ENCODE measurements around the gene TOX3.

The TOX3 gene

DNA sequence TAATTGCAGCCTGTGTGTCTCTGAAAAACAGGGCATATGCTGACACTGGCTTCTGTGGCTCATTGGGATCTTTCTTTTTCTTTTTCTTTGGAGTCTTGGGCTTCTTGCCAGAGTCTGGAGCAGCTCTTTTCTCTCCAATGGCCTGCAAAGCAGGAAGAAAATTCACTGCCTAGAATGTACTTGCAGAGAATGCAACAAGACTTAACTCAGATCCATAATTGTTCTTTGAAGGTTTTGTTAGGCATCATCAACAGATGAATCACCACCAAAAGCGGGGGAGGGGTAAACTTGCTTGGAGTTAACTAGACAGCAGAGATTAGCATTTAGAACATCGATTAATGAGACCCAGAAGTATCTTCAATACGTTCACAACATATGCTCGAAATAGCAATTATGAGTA, 100.9 kb downstream of the TOX3 start:
- DNase-seq = no peak

DNA sequence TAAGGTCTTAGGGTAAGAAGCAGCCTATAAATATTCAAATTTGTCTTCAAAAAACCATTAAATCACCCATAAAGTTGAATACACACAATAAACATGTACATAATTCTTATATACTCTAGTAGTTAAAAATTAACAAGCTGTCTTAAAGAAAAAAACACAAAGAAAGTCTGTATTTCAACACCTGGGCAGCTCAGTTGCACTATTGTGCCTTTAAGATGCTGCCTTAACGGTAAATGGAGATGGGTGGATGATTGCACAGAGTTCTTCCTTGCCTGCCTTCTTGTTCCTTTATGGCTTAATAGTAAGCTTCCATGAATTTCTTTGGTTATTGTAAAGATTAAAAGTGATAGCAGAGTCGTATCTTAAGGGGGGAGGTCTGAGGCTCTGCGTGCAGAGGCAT, 105.1 kb downstream of the TOX3 start:
- DNase-seq = no peak

DNA sequence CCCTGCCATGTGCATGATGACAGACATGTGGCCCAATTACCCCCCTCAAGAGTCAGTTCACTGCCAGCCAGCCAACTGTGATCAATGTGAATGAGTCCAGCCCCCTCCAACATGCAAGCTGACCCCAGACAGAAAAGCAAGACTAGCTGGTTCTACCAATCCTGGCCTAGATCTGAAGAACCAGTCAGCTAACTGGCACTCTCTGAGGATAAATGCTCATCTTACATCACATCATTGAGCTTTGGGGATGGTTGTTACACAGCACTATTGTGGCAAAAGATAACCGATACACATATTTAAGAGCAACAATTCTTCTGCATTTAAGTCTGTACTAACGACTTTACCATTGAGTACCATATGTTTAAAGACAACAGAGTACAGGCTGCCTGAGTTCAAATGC, 106.7 kb downstream of the TOX3 start:
- DNase-seq = no peak

DNA sequence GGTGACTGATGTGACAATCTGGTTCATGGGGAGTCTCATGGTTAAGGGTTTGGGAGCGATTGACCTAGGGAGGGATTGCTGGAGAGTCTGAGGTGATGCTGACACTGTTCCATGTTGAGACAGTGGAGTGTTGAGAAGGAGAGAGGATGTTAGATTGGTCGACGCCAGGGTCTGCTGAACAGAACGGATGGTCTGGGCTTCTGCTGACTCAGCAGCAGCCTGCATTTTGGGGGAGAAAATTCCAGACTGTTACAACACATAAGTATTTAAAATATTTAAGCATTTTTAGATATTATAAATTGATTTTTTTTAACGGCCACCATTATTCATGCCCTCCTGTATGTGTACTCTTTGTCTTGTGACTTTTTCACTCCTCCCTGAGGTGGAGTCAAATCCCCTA, 107.2 kb downstream of the TOX3 start:
- no peak for DNase-seq

DNA sequence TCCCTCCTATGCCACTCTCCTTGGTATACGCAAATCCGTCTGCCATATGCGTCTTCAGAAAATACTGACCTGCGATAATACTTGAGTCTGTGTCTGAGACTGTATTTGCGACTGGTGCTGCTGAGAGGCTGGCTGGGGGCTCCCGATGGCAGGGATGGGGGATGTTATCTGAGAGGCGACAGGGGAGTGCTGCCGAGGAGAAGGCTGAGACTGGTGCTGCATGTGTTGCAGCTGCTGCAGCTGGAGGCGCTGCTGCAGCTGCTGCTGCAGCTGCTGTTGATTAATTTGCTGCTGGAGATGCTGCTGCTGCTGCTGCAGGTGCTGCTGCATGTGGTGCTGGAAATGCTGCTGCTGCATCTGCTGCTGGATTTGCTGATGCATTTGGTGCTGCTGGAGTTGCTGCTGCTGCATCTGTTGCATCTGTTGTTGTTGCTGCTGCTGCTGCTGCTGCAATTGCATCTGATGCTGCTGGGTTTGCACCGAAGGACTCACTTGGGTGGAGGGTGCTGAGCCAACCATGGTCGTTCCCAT, 107.7 kb downstream of the TOX3 start:
- DNase-seq = no peak

DNA sequence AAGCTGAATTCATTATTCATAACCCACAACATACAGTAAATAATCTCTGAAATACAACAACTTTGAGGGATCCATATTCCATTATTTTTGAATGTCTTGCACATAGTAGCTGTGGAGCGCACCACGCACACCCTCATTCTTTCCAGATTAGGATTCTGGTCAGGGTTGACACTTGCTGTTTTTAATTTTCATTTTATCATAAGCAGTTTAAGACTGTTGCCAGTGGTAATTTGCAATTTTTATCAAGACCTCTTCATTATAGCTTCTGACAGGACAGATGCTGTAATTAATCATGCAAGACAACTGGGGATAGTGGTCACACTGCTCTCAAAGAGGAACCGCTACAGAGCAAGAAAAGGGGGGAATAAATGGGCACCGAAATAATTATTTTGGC, 109.7 kb downstream of the TOX3 start:
- DNase-seq = no peak

DNA sequence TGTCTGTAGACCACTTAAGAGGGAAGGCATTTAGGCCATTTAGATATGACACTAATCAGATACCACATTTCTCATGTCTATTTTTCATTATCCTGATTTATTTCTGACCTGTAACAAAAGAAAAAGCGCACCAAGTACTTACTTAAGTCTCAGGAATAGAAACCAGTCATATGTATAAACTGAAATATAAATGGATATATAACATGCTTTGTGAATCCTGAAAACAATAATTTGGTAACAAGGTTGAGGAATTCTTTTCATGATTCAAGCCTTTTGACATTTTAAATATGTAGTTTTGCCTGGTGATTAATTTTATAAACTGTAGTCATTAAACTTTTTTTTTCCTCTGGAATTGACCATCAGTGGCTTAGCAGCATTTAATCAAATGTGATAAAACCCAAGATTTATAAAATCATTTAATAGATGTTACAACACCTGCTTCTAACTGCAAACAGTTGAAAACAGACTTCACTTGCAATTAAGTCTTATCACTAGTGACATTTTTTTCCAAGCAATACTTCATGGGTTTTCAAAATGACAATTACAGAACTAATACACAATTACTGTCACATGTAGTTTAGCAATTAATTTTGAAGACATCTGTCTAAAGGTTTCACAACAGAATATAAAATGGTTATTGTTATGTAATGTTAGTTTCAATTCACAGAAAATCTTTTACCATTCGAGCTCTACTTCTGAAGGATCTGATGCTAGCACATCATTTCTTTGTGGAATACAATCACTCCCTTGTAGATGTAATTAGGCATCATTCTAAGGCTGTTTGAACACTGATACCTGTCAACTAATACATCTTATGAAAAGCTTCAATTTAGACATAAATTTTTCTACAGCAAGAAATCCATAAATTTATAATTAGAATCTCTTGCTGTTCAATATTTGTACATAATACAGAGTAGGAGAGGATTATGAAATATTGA, 110.3 kb downstream of the TOX3 start:
- no peak for DNase-seq

DNA sequence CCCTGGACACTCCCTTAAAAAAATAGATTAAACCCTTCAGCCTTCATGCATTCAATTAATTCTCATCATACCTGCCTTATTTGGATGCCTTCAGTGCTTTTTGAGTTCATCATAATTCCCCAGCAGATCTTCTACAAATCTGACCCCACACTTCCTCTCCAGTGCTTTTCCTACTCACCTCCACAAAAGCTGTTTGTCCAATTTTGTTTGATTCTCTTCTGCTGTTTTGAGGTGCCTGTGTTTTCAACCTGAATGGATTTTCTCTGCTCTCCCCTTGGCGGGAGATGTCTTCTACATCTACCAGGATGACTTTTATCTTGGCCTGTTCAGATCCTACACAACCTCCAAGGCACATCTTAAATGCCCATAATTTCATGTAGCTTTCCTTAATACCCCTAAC, 112.7 kb downstream of the TOX3 start:
- DNase-seq = no peak

DNA sequence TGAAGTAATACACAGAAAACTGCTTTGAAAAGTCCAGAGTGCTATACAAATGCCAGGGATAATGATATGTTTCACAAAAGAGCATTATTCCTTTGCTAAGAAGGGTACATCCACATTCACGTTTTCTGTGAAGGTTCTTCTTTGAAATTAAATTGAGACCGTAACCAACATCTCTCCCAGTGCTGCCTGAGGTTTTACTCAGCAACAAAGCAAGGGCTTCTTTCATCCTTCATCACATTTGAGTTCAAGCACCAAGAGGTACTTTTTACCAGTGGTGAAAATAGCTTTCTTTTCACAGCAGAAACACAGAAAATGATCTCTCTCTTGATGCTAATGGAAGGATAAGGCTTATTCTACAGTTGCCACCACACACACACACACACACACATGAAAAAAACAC, 113.3 kb downstream of the TOX3 start:
- no peak for DNase-seq

DNA sequence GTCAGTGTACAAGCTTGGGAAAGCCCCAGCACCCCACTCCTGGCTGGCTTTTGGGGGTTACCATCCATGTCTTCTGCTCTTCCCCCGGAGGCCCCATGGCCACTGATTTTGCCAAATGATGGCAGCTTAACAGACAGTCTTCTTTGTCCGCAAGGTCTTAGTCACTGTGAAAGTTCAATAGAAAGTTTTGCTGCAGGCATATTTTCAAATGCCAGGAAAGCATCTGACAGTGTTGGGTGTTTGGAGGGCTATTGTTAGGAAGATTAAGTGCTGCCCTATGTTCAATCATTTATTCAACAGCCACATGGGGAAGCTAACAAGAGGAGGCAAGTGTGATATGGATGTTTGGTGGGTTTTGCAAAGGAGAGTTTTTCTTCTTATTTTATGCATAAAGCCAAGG, 122.4 kb downstream of the TOX3 start:
- DNase-seq = no peak

DNA sequence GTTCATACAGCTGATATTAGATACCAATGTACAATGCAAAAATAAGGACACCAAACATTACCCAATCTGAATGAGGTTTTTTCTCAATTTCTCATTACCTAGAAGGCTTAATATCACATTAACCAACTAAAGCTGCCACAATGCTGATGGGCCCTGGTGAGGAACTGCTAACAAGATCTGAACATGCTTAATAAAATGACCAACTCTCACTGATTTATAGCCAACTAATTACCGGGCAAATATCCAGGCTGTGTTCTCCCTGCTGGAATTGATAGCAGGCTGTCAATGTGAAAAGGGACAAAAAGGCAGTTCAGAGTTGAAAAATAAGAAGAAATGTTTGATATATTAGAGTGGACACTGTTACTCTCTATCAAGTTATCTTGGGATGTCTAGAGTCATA, 124.6 kb downstream of the TOX3 start:
- DNase-seq = no peak

DNA sequence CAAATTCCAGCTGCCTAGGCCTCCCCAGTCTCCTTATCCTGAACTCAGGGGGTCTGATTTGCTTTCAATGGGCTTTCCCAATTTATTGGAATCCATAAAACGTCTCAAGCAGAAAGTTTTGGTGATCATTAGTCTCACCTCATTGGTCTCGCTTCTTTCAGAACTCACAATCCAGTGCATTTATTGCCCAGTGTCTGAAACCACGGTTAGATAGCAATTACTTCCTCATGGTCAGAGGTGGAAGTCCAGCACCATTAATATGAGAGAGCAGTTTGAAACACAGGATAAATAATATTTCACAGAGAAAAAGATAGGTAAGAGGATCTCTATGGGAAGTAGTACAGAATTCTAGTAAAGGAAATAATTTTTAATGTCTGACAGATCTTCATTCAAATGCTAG, 128.7 kb downstream of the TOX3 start:
- no peak for DNase-seq

DNA sequence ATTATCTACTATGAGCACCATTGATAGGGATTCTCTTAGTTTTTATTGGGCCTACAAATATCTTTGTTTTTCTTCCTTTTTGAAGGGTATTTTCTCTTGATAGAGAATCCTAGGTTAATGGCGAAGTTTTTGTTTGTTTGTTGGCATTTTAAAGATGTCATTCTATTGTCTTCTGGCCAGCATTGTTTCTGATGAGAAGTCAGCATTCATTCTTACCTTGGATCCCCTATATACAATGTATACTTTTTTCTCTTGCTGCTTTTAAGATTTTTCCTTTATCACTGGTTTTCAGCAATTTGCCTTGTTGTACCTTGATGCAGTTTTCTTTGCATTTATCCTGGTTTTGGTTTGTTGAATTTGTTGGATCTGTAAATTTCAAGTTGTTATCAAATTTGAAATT, 130.1 kb downstream of the TOX3 start:
- no peak for DNase-seq

DNA sequence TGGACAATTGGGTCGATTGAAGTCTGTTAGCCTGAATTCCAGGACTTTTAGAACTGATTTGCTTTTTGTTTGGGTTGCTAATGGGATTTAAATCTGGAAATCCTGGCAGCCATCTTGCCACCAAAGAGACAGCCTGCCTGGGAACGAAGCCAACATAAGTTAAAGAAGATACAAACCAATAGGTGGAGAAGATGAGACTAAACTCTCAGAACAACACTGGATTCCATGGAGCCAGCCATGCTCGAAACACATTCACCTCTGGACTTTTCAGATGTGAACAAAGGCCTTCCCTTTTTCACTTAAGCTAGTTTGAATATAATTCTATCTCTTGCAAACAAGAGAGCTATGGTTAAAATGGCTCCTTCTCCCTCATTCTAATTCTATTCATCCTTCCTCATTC, 135.9 kb downstream of the TOX3 start:
- no peak for DNase-seq

DNA sequence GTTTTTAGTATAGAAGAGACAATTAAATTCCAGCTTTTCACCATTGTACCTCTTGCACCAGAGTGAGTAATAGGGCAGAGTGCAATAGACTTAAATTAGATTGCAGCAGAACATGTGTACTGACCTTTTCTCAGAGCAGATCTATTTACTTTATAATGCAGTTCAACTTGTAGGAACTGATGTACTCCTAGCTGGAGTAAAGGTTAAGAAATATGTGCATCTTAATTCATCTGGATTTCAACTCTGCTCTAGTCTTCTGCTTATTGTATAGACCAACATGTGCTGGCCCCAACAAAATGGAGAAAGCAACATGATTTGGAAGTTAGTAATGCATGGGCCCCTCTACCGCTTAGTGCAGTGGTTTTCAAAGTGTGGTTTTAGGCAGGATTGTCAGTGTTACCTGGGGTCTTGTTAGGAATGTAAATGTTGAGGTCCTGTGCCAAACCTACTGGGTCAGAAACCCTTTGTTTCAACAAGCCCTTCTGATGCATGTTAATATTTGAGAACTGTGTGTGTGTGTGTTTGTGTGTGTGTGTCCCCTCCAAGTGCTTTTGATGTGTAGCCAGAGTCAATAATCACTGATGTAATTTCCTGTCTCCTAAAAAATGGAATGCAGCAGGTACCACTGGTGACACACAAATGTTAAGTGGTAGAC, 138.6 kb downstream of the TOX3 start:
- DNase-seq = no peak

DNA sequence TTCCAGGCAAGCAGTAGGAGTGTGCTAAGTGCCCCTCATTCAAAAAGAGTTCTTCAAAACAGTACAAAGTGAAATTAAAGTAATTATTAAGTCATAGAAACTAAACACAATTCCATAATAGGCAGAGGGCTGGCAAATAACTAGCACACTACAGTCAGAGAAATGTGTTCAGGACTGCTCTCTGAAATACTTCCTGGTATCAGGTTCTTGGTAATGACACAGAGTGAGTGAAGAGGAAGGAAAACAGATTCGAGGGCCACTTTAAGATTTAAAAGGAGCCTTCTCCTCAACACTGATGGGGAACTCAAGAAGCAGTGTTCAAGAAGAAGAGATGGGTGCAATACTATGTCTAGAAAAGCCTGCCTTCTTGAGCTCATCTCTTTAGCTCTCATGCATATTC, 139.2 kb downstream of the TOX3 start:
- DNase-seq = no peak

DNA sequence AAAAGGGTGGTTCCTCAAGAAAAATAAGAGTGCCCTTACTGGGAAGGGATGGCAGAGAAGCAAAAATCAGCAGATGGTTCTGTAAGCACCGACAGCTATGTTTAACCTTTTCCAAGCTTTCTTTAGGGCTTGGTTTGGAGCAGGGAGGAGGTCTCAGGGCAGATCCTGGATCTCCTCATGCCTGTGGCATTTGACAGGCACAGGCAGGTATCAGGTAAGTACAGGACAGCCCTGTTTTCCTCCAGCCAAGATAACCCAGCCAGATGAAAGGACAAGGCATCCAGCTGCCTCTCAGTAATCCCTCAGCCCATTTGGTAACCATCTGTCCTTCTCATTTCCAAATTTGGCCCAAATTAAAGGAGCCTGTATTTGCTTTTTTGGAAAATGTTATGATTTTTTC, 141.5 kb downstream of the TOX3 start:
- DNase-seq = no peak

DNA sequence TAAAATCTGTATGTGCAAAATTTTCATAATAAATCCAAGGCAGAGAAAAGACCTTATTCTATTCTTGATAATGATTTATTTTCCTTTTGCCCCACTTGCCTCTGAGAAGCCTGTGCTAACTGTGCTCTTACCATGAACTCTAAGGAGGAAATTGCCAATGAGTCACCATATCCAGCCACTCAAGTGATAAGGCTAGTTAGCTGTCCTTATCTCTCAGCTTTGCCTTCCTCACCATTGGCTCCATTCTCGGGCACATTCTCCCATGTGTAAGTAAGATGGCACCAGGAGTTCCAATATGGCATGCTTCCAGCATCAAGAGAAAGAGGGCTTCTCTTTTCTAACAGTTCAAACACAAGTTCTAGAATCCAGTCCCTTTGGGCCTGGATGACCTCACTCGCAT, 142.4 kb downstream of the TOX3 start:
- DNase-seq = no peak

DNA sequence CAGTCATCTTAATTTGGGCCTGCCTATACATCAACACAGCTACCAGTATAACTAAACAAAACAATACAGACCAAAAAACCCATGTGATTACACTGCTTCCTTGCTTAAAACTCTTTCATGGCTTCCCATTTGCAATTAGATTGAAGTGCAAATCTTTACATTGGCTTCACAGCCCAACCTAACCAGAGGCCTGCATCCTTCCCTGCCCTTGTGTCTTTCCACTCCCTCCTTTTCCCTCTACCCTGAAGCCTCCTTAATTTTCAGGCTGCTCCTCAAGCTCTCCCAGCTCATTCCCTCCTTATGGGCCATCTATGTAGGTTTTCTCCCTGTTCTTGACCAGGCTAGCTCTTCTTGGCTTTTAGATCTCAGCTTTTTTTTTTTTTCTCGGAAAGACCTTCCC, 147.8 kb downstream of the TOX3 start:
- DNase-seq = no peak

DNA sequence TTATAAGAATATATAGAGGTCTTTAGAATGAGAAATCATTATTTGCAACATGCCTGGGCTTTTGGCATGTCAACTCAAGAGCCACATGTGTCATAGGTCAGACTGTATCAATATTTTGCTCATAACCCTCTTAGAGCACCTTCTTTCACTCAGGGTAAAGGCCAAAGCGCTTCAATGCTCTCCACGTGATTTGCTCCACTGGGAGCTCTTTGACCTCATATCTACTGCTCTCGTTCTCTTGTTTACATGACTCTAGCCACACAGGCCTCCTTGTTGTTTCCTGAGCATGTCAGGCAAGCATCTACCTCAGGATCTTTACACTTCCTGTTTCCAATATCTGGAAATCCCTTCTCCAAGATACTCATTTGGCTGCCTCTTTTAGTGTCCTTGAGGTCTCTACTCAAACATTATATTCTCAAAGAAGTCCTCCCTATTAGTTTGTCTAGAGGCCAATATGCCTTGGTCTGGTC, 148.4 kb downstream of the TOX3 start:
- DNase-seq = no peak

DNA sequence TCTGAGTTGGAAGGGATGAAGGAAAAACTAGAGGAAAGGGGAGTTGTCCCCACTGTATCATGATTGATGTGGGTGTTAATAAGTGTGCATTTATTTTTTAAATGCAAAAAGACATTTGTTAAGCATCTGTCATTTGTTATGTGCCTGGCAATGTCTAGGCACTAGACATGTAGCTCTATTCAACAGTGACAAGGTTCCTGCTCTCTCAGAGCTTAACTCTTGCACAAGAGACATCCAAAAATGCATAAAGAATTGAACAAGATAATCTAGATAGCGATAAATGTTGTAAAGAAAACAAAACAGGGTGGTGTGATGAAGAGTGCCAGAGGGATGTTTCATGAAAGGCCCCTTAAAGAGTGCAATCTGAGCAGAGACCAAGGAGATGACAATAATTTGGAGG, 148.9 kb downstream of the TOX3 start:
- DNase-seq = no peak

DNA sequence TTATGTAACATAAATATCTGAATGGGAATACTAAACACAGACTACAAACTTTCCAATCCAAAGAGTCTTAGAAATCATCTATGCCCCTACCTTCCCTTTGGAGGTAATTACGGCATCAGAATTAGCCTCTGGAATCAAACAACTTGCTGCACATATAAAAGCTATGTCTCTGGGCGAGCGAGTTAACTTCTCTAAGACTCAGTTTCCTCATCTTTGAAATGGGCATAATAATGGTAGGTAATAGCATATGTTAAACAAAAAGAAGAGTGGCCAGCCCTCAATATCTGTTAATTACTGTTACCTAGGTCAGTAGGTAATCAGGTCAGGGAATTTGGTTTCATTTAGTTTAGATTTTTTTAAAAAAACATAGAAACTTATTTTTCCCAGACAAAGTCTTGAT, 153.5 kb downstream of the TOX3 start:
- DNase-seq = no peak

DNA sequence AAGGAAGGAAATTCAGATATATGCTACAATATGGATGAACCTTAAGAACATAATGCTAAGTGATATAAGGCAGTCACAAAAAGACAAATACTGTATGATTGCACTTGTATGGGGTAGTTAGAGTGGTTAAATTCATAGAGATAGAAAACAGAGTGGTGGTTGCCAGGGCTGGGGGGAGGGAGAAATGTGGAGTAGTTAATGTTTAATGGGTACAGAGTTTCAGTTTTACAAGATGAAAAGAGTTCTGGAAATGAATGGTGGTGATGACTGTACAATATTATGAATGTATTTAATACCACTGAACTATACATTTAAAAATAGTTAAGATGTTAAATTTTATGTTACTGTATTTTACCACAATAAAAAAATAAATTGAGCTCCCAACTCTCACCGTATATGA, 157.9 kb downstream of the TOX3 start:
- no peak for DNase-seq
